GM23338 (cell line): ENCODE results near the gene CHN1. TPM values are rescaled to one million over a fixed set of nuclear protein-coding genes. Genes with fewer than 3 reads are reported as not detected.

Source experiments
- ATAC-seq: fragments of 200-7000 bp; cut with Tn5 transposase; 3 replicates; pipeline ENCODE4 v1.9.1; 2020
- DNase-seq: peaks from one replicate; pipeline ENCODE4 v3.0.0-alpha.2; 2015; ENCODE audit warnings: low spot score
- H2AFZ ChIP-seq: fragments of 200-600 bp; sonication (generic); 2 replicates; pipeline ENCODE4 v1.8.0; 2016; ENCODE audit warnings: antibody characterized with exemption, mild to moderate bottlenecking, moderate library complexity
- H3F3A ChIP-seq: fragments of 200-600 bp; sonication (generic); replicated peaks from 2 replicates; pipeline ENCODE4 v1.8.0; 2017; ENCODE audit warnings: antibody characterized with exemption, mixed run types, low read depth
- H3K27ac ChIP-seq: fragments of 200-600 bp; sonication (generic); 2 replicates; pipeline ENCODE4 v1.6.1; 2016; ENCODE audit warnings: low read depth
- H3K27me3 ChIP-seq: fragments of 200-600 bp; sonication (generic); 2 replicates; pipeline ENCODE4 v1.8.0; 2016; ENCODE audit warnings: mild to moderate bottlenecking, mixed run types, moderate library complexity; ENCODE audit not compliant: insufficient read depth
- H3K36me3 ChIP-seq: fragments of 200-600 bp; sonication (generic); 2 replicates; pipeline ENCODE4 v1.8.0; 2016; ENCODE audit warnings: mild to moderate bottlenecking; ENCODE audit not compliant: insufficient read depth
- H3K4me1 ChIP-seq: fragments of 200-600 bp; sonication (generic); 2 replicates; pipeline ENCODE4 v1.8.0; 2016; ENCODE audit warnings: mild to moderate bottlenecking, moderate library complexity; ENCODE audit not compliant: insufficient read depth
- H3K4me2 ChIP-seq: fragments of 200-600 bp; sonication (generic); 2 replicates; pipeline ENCODE4 v1.7.1; 2017; ENCODE audit warnings: mixed run types
- H3K4me3 ChIP-seq: fragments of 200-600 bp; sonication (generic); 2 replicates; pipeline ENCODE4 v1.6.1; 2016; ENCODE audit warnings: mixed run types
- H3K79me2 ChIP-seq: fragments of 200-600 bp; sonication (generic); replicated peaks from 2 replicates; pipeline ENCODE4 v1.8.0; 2017; ENCODE audit warnings: mild to moderate bottlenecking; ENCODE audit not compliant: insufficient read depth
- H3K9me2 ChIP-seq: fragments of 200-600 bp; sonication (generic); 2 replicates; pipeline ENCODE4 v1.8.0; 2017; ENCODE audit not compliant: insufficient read depth
- H4K20me1 ChIP-seq: fragments of 200-600 bp; sonication (generic); replicated peaks from 2 replicates; pipeline ENCODE4 v1.8.0; 2017; ENCODE audit warnings: mild to moderate bottlenecking; ENCODE audit not compliant: insufficient read depth
- H3K27ac Mint-ChIP-seq: 2 replicates; pipeline ENCODE4 v1.8.0; 2020; ENCODE audit warnings: inconsistent platforms, mild to moderate bottlenecking, moderate library complexity, mixed read lengths
- H3K27me3 Mint-ChIP-seq: 3 replicates; pipeline ENCODE4 v1.8.0; 2022; ENCODE audit warnings: low read depth, mild to moderate bottlenecking, moderate library complexity, mixed read lengths, inconsistent platforms; ENCODE audit not compliant: insufficient read depth, poor library complexity
- H3K36me3 Mint-ChIP-seq: 3 replicates; pipeline ENCODE4 v1.8.0; 2021; ENCODE audit warnings: low read depth, mild to moderate bottlenecking, inconsistent platforms, moderate library complexity, mixed read lengths
- H3K4me1 Mint-ChIP-seq: 3 replicates; pipeline ENCODE4 v1.8.0; 2020; ENCODE audit warnings: mild to moderate bottlenecking, inconsistent platforms, mixed read lengths
- H3K4me3 Mint-ChIP-seq: 3 replicates; pipeline ENCODE4 v1.8.0; 2021; ENCODE audit warnings: moderate library complexity, mild to moderate bottlenecking, inconsistent platforms, mixed read lengths
- H3K9me3 Mint-ChIP-seq: 3 replicates; pipeline ENCODE4 v1.8.0; 2020; ENCODE audit warnings: moderate library complexity, mild to moderate bottlenecking, inconsistent platforms, mixed read lengths
- CREB1 ChIP-seq: fragments of 250-450 bp; sonication (Bioruptor Pico); IDR thresholded peaks from 2 replicates; pipeline ENCODE4 v1.5.0; 2020; ENCODE audit warnings: low read depth, mild to moderate bottlenecking, moderate library complexity
- ETS1 ChIP-seq: IDR thresholded peaks from 2 replicates; pipeline ENCODE4 v1.6.1; 2016; ENCODE audit warnings: antibody characterized with exemption
- EZH2 ChIP-seq: fragments of 200-600 bp; sonication (generic); IDR thresholded peaks from one replicate; pipeline ENCODE4 v1.8.0; 2017; ENCODE audit warnings: antibody characterized with exemption, mild to moderate bottlenecking, low read depth; ENCODE audit not compliant: unreplicated experiment
- EZH2phosphoT487 ChIP-seq: fragments of 200-600 bp; sonication (generic); IDR thresholded peaks from one replicate; pipeline ENCODE4 v1.8.1; 2018; ENCODE audit warnings: antibody characterized with exemption; ENCODE audit not compliant: unreplicated experiment
- JUNB ChIP-seq: IDR thresholded peaks from one replicate; pipeline ENCODE4 v1.6.1; 2016; ENCODE audit warnings: antibody characterized with exemption; ENCODE audit not compliant: unreplicated experiment
- POLR2AphosphoS5 ChIP-seq: IDR thresholded peaks from 2 replicates; pipeline ENCODE4 v1.6.1; 2016; ENCODE audit warnings: antibody characterized with exemption, low read depth
- ZNF331 ChIP-seq: fragments of 250-450 bp; sonication (Bioruptor Pico); IDR thresholded peaks from 2 replicates; pipeline ENCODE4 v1.5.0; 2020; ENCODE audit warnings: low read depth, mild to moderate bottlenecking, moderate library complexity
- ZNF462 ChIP-seq: fragments of 250-450 bp; sonication (Bioruptor Pico); IDR thresholded peaks from 2 replicates; pipeline ENCODE4 v1.5.0; 2020; ENCODE audit warnings: mild to moderate bottlenecking, moderate library complexity
- polyA plus RNA-seq: library from polyadenylated mRNA; unstranded; fragments of >200 nt; fragmentation: Nextera tagmentation; extraction: Ambion mirVana; gene quantifications from 2 replicates; pipeline ENCODE4 v1.2.1, GENCODE V29; 2016
- total RNA-seq: library from RNA; depleted of rRNA; stranded (reverse); fragments of >200 nt; shearing (Covaris generic); gene quantifications from 2 replicates; pipeline ENCODE4 v1.2.3, GENCODE V29; 2014

Gene CHN1
- total and polyA plus RNA-seq, 2 experiments from 2014 or later, result 28.1 to 36.5 TPM

DNA sequence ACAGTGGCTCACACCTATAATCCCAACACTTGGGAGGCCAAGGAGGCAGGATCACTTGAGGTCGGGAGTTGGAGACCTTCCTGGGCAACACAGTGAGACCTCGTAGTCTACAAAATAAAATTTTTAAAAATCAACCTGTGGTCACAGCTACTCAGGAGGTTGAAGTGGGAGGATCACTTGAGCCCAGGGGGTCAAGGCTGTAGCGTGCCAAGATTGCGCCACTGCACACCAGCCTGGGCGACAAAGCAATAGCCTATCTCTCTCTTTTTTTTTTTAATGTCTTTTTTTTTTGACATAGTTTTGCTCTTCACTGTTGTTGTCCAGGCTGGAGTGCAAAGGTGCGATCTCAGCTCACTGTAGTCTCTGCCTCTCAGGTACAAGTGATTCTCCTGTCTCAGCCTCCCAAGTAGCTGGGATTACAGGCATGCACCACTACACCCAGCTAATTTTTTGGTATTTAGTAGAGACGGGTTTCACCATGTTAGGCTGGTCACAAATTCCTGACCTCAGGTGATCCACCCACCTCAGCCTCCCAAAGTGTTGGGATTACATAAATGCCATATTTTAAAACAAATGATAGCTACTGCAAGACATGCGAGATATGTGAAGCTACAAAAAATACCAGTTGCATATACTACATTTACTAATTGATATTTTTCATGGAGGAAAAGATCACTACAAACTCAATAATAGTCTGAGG is 55.0 kb downstream of the CHN1 start:
- H3K27me3 Mint-ChIP-seq, result peaks cover 4% of the 10 kb centered on the region
- H3F3A ChIP-seq, result no peaks in the 10 kb centered on the region
- no peaks in the 10 kb centered on the region for H3K36me3 ChIP-seq
- no peaks in the 10 kb centered on the region for H4K20me1 ChIP-seq
- H3K27ac ChIP-seq, result no peak overlapping the region
- peaks cover 24% of the 10 kb centered on the region for H3K4me1 Mint-ChIP-seq
- no peak overlapping the region for H3K4me3 Mint-ChIP-seq
- TF ChIP-seq EZH2phosphoT487, result no peak
- TF ChIP-seq EZH2, result no peak
- no peak overlapping the region for H3K4me2 ChIP-seq
- no peaks in the 10 kb centered on the region; the same call in 2 of the 3 replicates for H3K36me3 Mint-ChIP-seq
- no peak overlapping the region for H3K27ac Mint-ChIP-seq
- no peaks in the 10 kb centered on the region for H3K9me3 Mint-ChIP-seq
- no peaks in the 10 kb centered on the region; the same call in 1 of the 2 replicates for H3K9me2 ChIP-seq
- peaks cover 35% of the 10 kb centered on the region for H3K79me2 ChIP-seq
- ATAC-seq (no peak), DNase-seq (no peak)
- H2AFZ ChIP-seq, result no peak overlapping the region
- peaks cover 18% of the 10 kb centered on the region for H3K4me1 ChIP-seq
- no peak overlapping the region for H3K4me3 ChIP-seq
- no peaks in the 10 kb centered on the region for H3K27me3 ChIP-seq

DNA sequence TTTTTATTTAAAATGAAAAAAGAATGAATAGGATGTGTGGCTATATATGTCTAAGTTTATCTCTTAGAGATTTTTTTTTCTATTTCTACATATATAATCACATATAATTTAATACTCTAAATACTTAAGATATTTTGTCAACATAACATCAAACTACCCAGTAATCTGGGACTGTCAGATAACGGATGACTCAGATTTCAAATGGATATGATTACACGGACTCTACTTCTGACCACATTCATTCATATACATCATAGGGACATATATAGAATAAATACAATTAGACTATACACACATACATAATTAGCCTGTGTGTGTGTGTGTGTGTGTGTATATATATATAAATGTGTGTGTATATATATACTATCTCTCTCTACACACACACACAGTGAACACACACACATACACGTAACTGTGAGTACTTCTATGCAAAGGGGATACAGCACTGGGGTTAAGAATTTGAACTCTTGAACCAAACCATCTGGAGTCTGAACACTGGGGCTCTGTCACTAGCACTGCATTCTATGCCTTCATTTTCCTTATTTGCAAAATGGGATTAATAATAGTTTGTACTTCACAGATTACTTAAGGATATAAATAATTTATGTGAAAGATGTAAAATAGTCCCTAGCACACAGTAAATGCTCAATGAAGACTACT is 59.5 kb downstream of the CHN1 start:
- Histone ChIP-seq H3K27me3 (no peaks in the 10 kb centered on the region), H3K9me2 (no peaks in the 10 kb centered on the region), H3K4me2 (no peak overlapping the region), H3K27ac (no peak overlapping the region), H3K4me3 (no peak overlapping the region), H3K36me3 (no peaks in the 10 kb centered on the region), H3K79me2 (no peaks in the 10 kb centered on the region; the same call in 1 of the 2 replicates), H4K20me1 (no peaks in the 10 kb centered on the region), H3K4me1 (no peaks in the 10 kb centered on the region), H3F3A (no peaks in the 10 kb centered on the region), H2AFZ (no peak overlapping the region)
- no peak overlapping the region for H3K4me3 Mint-ChIP-seq
- DNase-seq (no peak), ATAC-seq (no peak)
- H3K27ac Mint-ChIP-seq, result no peak overlapping the region
- peaks cover 17% of the 10 kb centered on the region for H3K36me3 Mint-ChIP-seq
- TF ChIP-seq JUNB (no peak), ETS1 (no peak), CREB1 (no peak), EZH2 (no peak), ZNF462 (no peak), ZNF331 (CRISPR knock-in tag) (no peak), POLR2AphosphoS5 (no peak)
- no peaks in the 10 kb centered on the region for H3K9me3 Mint-ChIP-seq
- no peaks in the 10 kb centered on the region for H3K27me3 Mint-ChIP-seq
- no peaks in the 10 kb centered on the region for H3K4me1 Mint-ChIP-seq
